ENCODE measurements around the gene TGFA. TPM values are rescaled to one million over a fixed set of nuclear protein-coding genes. Genes with fewer than 3 reads are reported as not detected.

Gene TGFA
- total and polyA plus RNA-seq, 8 donors: 0.89 to 16.0 (median 3.7) TPM; not detected in 1

DNA sequence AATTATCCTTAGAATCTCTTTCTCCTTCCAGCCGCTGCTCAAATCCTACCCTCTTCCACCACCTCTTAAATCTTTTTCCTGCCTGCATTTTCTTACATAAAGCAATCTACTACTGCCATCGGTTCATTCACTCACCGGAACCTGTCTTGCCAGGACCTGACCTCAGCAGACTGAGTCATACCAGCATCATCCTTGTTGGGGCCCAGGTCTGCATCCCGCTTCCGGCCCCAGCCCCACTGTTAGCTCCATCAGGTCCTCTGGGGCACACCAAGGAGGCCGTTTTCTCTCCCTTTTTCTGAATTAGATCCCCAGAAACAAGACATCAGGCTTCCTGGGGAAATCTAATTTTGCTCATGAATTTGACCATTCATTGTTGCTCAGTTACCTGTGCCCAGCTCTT is 42.7 kb upstream of the TGFA start:
- TF ChIP-seq, protein P1, sequence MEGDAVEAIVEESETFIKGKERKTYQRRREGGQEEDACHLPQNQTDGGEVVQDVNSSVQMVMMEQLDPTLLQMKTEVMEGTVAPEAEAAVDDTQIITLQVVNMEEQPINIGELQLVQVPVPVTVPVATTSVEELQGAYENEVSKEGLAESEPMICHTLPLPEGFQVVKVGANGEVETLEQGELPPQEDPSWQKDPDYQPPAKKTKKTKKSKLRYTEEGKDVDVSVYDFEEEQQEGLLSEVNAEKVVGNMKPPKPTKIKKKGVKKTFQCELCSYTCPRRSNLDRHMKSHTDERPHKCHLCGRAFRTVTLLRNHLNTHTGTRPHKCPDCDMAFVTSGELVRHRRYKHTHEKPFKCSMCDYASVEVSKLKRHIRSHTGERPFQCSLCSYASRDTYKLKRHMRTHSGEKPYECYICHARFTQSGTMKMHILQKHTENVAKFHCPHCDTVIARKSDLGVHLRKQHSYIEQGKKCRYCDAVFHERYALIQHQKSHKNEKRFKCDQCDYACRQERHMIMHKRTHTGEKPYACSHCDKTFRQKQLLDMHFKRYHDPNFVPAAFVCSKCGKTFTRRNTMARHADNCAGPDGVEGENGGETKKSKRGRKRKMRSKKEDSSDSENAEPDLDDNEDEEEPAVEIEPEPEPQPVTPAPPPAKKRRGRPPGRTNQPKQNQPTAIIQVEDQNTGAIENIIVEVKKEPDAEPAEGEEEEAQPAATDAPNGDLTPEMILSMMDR (IDR thresholded peaks at IDR 0.05): no peak
- TF ChIP-seq EP300 (IDR thresholded peaks at IDR 0.05): no peak
- TF ChIP-seq POLR2A (IDR thresholded peaks at IDR 0.05): no peak
- no peak for TF ChIP-seq POLR2AphosphoS5 (IDR thresholded peaks at IDR 0.05)
- Histone ChIP-seq H3K27me3 (no peaks in the 10 kb centered on the region), H3K9me3 (no peaks in the 10 kb centered on the region), H3K36me3 (no peaks in the 10 kb centered on the region), H3K27ac (no peak overlapping the region), H3K4me3 (no peak overlapping the region), H3K4me1 (no peaks in the 10 kb centered on the region)
- WGBS, 5 donors: 76 to 91% (median 84%) methylated on average over 6 of the region's 6 CpGs
- intact Hi-C loops (cut with DNase I; ENCODE audit: low total_unique reads): no loop called here
- DNase-seq: no peak

DNA sequence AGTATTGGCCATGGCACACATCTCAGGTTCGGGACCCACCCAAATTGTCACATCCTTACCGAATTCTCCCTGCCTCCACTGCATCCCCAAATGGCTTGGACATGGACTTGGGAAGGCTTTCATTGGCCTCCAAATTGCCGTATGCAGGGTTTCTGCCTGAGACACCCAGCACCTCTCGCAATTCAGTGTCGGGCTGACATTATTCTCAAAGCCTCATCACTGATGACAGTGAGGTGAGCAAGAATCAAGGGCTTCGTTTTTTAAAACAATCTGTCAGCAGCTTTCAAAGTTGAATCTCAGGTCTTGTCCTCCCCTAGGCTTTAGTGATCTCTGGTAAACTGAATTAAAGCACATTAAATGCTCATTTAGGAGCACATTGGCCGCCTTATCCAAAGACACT is 29.5 kb upstream of the TGFA start:
- DNase-seq: no peak
- no peak overlapping the region for H3K27ac ChIP-seq
- 89 to 92% (median 90%) methylated on average over 7 of the region's 7 CpGs for WGBS, 5 donors
- H3K4me3 ChIP-seq: no peak overlapping the region
- H3K36me3 ChIP-seq: no peaks in the 10 kb centered on the region
- intact Hi-C loops (cut with DNase I; ENCODE audit: low total_unique reads): no loop called here
- TF ChIP-seq POLR2AphosphoS5 (IDR thresholded peaks at IDR 0.05) (no peak), POLR2A (IDR thresholded peaks at IDR 0.05) (no peak), EP300 (IDR thresholded peaks at IDR 0.05) (no peak)
- TF ChIP-seq, protein P1 (IDR thresholded peaks at IDR 0.05): no peak
- no peaks in the 10 kb centered on the region for H3K9me3 ChIP-seq
- peaks cover 0 to 4% (median 0%) of the 10 kb centered on the region in 3 donors for H3K27me3 ChIP-seq
- no peaks in the 10 kb centered on the region for H3K4me1 ChIP-seq

DNA sequence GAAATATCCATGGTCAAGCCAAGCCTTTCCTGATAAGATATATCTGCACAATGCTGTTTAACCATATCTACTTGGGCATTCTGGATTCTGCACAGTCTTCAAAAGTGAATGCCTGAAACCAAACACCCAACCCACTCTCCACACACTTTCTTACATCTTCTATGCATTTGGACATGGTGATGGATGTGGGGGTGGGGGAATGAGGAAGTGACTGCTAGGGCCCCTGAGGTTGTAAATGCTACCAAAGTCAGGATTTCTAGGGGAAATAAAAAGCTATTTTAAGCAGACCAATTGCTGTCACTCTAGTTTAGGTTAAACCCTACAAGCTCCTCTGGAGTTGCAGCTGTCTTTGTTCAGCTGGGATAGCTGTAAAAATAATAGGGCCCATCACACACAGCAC is 26.7 kb upstream of the TGFA start:
- Histone ChIP-seq H3K4me3 (no peak overlapping the region), H3K9me3 (no peaks in the 10 kb centered on the region), H3K27me3 (peaks cover 0 to 4% (median 0%) of the 10 kb centered on the region in 3 donors), H3K27ac (no peak overlapping the region), H3K36me3 (no peaks in the 10 kb centered on the region), H3K4me1 (no peaks in the 10 kb centered on the region)
- TF ChIP-seq, protein P1 (IDR thresholded peaks at IDR 0.05): no peak
- TF ChIP-seq EP300 (IDR thresholded peaks at IDR 0.05) (no peak), POLR2A (IDR thresholded peaks at IDR 0.05) (no peak), POLR2AphosphoS5 (IDR thresholded peaks at IDR 0.05) (no peak)
- intact Hi-C loops (cut with DNase I; ENCODE audit: low total_unique reads): no loop called here
- no peak for DNase-seq

DNA sequence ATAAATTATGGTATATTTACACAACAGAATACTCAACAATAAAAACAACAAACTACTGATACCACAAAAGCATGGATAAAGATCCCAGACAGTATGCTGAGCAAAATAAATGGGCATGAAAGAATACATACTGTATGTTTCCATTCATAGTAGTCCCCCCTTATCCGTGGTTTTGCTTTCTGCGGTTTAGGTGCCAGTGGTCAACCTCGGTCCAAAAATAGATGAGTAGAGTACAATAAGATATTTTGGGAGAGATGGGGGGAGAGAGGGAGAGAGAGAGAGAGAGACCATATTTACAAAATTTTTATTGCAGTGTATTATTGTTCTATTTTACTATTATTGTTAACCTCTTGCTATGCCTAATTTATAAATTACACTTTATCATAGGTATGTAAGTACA is 21.0 kb upstream of the TGFA start:
- Histone ChIP-seq H3K4me1 (no peaks in the 10 kb centered on the region), H3K27ac (no peak overlapping the region), H3K4me3 (no peak overlapping the region), H3K9me3 (no peaks in the 10 kb centered on the region), H3K27me3 (peaks cover 0 to 17% (median 0%) of the 10 kb centered on the region in 3 donors), H3K36me3 (no peaks in the 10 kb centered on the region)
- WGBS, 5 donors: 78 to 88% (median 81%) methylated on average over 3 of the region's 3 CpGs
- no peak for DNase-seq
- TF ChIP-seq POLR2AphosphoS5 (IDR thresholded peaks at IDR 0.05) (no peak), EP300 (IDR thresholded peaks at IDR 0.05) (no peak)
- intact Hi-C loops (cut with DNase I; ENCODE audit: low total_unique reads): no loop called here

DNA sequence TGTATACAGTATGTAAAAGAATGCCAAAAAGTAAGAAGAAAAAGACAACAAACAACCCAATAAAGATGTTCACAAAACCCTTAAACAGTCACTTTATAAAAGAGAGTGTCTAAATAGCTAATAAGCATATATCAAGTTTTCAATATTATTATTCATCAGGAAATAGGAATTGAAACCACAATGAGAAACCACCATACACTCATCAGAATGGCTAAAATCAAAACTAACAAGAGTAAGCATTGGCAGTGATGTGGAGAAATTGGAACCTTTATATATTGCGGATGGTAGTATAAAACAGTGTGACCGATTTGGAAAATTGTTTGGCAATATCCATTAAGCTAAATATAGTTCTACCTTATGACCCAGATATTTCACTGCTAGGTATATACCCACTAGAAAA is 20.5 kb upstream of the TGFA start:
- Histone ChIP-seq H3K4me3 (no peak overlapping the region), H3K36me3 (no peaks in the 10 kb centered on the region), H3K9me3 (no peaks in the 10 kb centered on the region), H3K27ac (no peak overlapping the region), H3K27me3 (peaks cover 0 to 17% (median 0%) of the 10 kb centered on the region in 3 donors), H3K4me1 (no peaks in the 10 kb centered on the region)
- 83 to 94% (median 93%) methylated on average over 2 of the region's 2 CpGs for WGBS, 5 donors
- intact Hi-C loops (cut with DNase I; ENCODE audit: low total_unique reads): no loop called here
- no peak for TF ChIP-seq EP300 (IDR thresholded peaks at IDR 0.05)
- TF ChIP-seq, protein P1 (IDR thresholded peaks at IDR 0.05): no peak
- TF ChIP-seq POLR2A (IDR thresholded peaks at IDR 0.05): no peak
- no peak for TF ChIP-seq POLR2AphosphoS5 (IDR thresholded peaks at IDR 0.05)
- DNase-seq: no peak
